Measurements from ENCODE around the gene PPP6C. TPM values are rescaled to one million over a fixed set of nuclear protein-coding genes. Genes with fewer than 3 reads are reported as not detected.
"Not testable (repeated sequence)": the region's sequence is repeated elsewhere in the genome, so short reads cannot be mapped to it uniquely, and the experiment has no call there.

Gene PPP6C
- total and polyA plus RNA-seq, 2 donors (not counting 1 experiment from before 2014, with no cell fraction given), result 12.1 to 38.6 TPM

DNA sequence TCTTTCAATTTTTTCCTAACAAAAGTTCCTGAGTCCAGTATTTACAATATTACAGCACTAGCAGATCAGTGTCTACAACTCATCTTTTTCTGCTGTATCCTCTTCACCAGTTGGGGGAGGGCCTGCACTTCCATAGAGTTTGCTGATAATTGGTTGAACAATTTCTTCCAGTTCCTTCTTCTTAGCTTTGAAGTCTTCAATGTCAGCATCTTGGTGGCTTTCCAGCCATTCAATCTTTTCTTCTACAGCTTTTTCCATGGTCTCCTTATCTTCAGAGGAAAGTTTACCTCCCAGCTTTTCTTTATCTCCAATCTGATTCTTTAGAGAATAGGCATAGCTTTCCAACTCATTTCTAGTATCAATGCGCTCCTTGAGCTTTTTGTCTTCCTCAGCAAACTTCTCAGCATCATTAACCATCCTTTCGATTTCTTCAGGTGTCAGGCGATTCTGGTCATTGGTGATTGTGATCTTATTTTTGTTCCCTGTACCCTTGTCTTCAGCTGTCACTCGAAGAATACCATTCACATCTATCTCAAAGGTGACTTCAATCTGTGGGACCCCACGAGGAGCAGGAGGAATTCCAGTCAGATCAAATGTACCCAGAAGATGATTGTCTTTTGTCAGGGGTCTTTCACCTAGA, 47.0 kb upstream of the PPP6C start:
- H3K4me3 Mint-ChIP-seq; H2AFZ ChIP-seq (ENCODE audit: insufficient read depth, low read depth, low read length, poor library complexity, severe bottlenecking); H3K27me3 ChIP-seq (replicated peaks in 1 of 4; ENCODE audit: control extremely low read depth in 1 of 4, control insufficient read depth in 3 of 4, insufficient read depth in 4 of 4, low read length in 3 of 4); H3K9ac ChIP-seq (ENCODE audit: low read length); H3K27me3 Mint-ChIP-seq; intact Hi-C loops (cut with micrococcal nuclease); H3K4me2 ChIP-seq (replicated peaks; ENCODE audit: low read depth, low read length, poor library complexity, severe bottlenecking); DNase-seq; H3K9me3 ChIP-seq (ENCODE audit: control extremely low read depth in 1 of 3, control insufficient read depth in 2 of 3, insufficient read depth in 1 of 3, low read length in 2 of 3); H3K9me3 Mint-ChIP-seq (ENCODE audit: insufficient read depth); ATAC-seq (ENCODE audit: low read depth); H3K4me3 ChIP-seq (ENCODE audit: control extremely low read depth in 1 of 5, extremely low read depth in 1 of 5, insufficient read depth in 1 of 5, low read depth in 2 of 5, low read length in 4 of 5): not testable (repeated sequence)
- Histone ChIP-seq H3K79me2 (ENCODE audit: control insufficient read depth, insufficient read depth, low read length) (peaks cover 57% of the 10 kb centered on the region), H4K20me1 (ENCODE audit: control insufficient read depth, insufficient read depth, low read length, poor library complexity, severe bottlenecking) (peaks cover 19% of the 10 kb centered on the region), H3K27ac (ENCODE audit: low read length in 2 of 2) (peak overlapping the region in 1 of 2 donors; percentile 40), H3K4me1 (ENCODE audit: control insufficient read depth in 2 of 2, insufficient read depth in 2 of 2, low read length in 2 of 2) (peaks cover 15 to 22% of the 10 kb centered on the region in 2 donors), H3K36me3 (replicated peaks in 1 of 2; ENCODE audit: control extremely low read depth in 1 of 2, control insufficient read depth in 1 of 2, extremely low read depth in 1 of 2, insufficient read depth in 2 of 2, low read length in 1 of 2) (peaks cover 11 to 61% of the 10 kb centered on the region in 2 experiments)
- ChIA-PET POLR2A (interaction anchor here (0.7 kb wide), 1 partner anchor 91 kb away, joined by 3 read pairs; no protein-coding TSS in a partner anchor), CTCF (interaction anchor here (0.7 kb wide), 1 partner anchor 7 kb away, joined by 4 read pairs; no protein-coding TSS in a partner anchor)
- Mint-ChIP-seq H3K27ac (peak overlapping the region; percentile 53), H3K4me1 (peaks cover 52% of the 10 kb centered on the region)
- no CpG with 5 or more reads among the region's 5 CpGs for WGBS (ENCODE audit: insufficient coverage)

DNA sequence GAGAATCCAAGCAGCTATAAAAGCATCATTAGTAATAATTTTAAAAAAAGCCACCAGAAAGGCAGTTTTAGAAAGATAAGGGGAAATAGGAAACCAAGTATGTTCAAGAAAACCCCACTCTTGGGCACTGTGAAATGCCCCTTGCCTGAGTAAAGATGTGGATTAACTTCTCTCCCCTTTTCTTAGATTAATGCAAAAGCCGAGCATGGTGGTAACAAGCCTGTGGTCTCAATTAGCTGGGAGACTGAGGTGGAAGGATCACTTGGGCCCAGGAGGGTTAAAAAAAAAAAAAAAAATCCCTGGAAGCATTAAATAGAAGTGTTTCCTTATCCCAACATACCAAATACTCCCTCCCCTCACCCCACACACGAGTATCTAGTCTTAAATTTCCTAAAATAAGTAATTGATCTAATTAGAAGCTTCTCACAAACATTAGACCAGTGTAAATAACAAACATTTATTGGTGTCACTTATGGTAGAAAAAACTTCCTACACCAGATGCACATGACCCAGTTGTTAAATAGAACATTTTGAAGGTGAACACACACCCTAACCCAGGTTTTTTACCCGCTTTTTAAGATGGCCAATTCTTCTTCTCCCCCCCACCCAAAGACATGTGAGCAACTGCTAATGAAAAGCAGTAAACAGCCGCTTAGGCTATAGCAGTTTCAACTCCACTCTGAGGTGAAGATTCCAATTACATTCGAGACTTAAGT, 46.4 kb upstream of the PPP6C start:
- no peak overlapping the region for H3K4me3 ChIP-seq (ENCODE audit: control extremely low read depth in 1 of 5, extremely low read depth in 1 of 5, insufficient read depth in 1 of 5, low read depth in 2 of 5, low read length in 4 of 5)
- Mint-ChIP-seq H3K9me3 (ENCODE audit: insufficient read depth) (no peaks in the 10 kb centered on the region), H3K27me3 (no peaks in the 10 kb centered on the region), H3K4me1 (peaks cover 49% of the 10 kb centered on the region), H3K4me3 (no peak overlapping the region), H3K27ac (no peak overlapping the region)
- peaks cover 11 to 64% of the 10 kb centered on the region in 2 experiments for H3K36me3 ChIP-seq (replicated peaks in 1 of 2; ENCODE audit: control extremely low read depth in 1 of 2, control insufficient read depth in 1 of 2, extremely low read depth in 1 of 2, insufficient read depth in 2 of 2, low read length in 1 of 2)
- CTCF ChIA-PET, result interaction anchor here (0.6 to 0.7 kb wide), 2 partner anchors 8 to 36 kb away, joined by 3 to 4 read pairs; no protein-coding TSS in a partner anchor
- H3K27me3 ChIP-seq (replicated peaks in 1 of 4; ENCODE audit: control extremely low read depth in 1 of 4, control insufficient read depth in 3 of 4, insufficient read depth in 4 of 4, low read length in 3 of 4), result no peaks in the 10 kb centered on the region
- WGBS (ENCODE audit: insufficient coverage), result 94% methylated on average over 2 of the region's 5 CpGs
- ATAC-seq (ENCODE audit: low read depth) (no peak), DNase-seq (no peak)
- H3K4me1 ChIP-seq (ENCODE audit: control insufficient read depth in 2 of 2, insufficient read depth in 2 of 2, low read length in 2 of 2), result peaks cover 15 to 21% of the 10 kb centered on the region in 2 donors
- no peak overlapping the region for H3K9ac ChIP-seq (ENCODE audit: low read length)
- H4K20me1 ChIP-seq (ENCODE audit: control insufficient read depth, insufficient read depth, low read length, poor library complexity, severe bottlenecking), result peaks cover 18% of the 10 kb centered on the region
- TF ChIP-seq EZH2 (IDR thresholded peaks at IDR 0.05; ENCODE audit: borderline replicate concordance, insufficient read depth, low read depth, low read length, poor library complexity, severe bottlenecking), result no peak
- TF ChIP-seq, protein P1, sequence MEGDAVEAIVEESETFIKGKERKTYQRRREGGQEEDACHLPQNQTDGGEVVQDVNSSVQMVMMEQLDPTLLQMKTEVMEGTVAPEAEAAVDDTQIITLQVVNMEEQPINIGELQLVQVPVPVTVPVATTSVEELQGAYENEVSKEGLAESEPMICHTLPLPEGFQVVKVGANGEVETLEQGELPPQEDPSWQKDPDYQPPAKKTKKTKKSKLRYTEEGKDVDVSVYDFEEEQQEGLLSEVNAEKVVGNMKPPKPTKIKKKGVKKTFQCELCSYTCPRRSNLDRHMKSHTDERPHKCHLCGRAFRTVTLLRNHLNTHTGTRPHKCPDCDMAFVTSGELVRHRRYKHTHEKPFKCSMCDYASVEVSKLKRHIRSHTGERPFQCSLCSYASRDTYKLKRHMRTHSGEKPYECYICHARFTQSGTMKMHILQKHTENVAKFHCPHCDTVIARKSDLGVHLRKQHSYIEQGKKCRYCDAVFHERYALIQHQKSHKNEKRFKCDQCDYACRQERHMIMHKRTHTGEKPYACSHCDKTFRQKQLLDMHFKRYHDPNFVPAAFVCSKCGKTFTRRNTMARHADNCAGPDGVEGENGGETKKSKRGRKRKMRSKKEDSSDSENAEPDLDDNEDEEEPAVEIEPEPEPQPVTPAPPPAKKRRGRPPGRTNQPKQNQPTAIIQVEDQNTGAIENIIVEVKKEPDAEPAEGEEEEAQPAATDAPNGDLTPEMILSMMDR (IDR thresholded peaks at IDR 0.05), result no peak
- H2AFZ ChIP-seq (ENCODE audit: insufficient read depth, low read depth, low read length, poor library complexity, severe bottlenecking), result no peak overlapping the region
- H3K27ac ChIP-seq (ENCODE audit: low read length in 2 of 2), result peak overlapping the region in 1 of 2 donors; percentile 40
- H3K9me3 ChIP-seq (ENCODE audit: control extremely low read depth in 1 of 3, control insufficient read depth in 2 of 3, insufficient read depth in 1 of 3, low read length in 2 of 3), result no peaks in the 10 kb centered on the region
- intact Hi-C loops (cut with micrococcal nuclease), result no loop called here
- H3K4me2 ChIP-seq (replicated peaks; ENCODE audit: low read depth, low read length, poor library complexity, severe bottlenecking), result no peak overlapping the region
- POLR2A ChIA-PET, result interaction anchor here (0.7 kb wide), 1 partner anchor 90 kb away, joined by 3 read pairs; no protein-coding TSS in a partner anchor
- H3K79me2 ChIP-seq (ENCODE audit: control insufficient read depth, insufficient read depth, low read length), result peaks cover 55% of the 10 kb centered on the region

DNA sequence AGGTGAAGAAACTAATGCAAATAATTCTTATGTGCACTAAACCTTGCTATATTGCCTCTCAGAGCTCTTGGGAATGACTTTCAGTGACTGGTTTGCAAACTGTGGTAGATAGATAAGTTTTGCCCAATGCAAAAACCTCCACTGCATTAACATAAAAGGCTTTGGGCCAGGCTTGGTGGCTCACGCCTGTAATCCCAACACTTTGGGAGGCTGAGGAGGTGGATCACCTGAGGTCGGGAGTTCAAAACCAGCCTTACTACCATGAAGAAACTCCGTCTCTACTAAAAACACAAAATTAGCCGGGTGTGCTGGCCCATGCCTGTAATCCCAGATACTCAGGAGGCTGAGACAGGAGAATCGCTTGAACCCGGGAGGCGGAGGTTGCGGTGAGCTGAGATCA, 44.5 kb upstream of the PPP6C start:
- H3K9me3 Mint-ChIP-seq (ENCODE audit: insufficient read depth); H3K27me3 ChIP-seq (replicated peaks in 1 of 4; ENCODE audit: control extremely low read depth in 1 of 4, control insufficient read depth in 3 of 4, insufficient read depth in 4 of 4, low read length in 3 of 4); H2AFZ ChIP-seq (ENCODE audit: insufficient read depth, low read depth, low read length, poor library complexity, severe bottlenecking); H3K9me3 ChIP-seq (ENCODE audit: control extremely low read depth in 1 of 3, control insufficient read depth in 2 of 3, insufficient read depth in 1 of 3, low read length in 2 of 3); H3K9ac ChIP-seq (ENCODE audit: low read length); DNase-seq; H3K27ac Mint-ChIP-seq; ATAC-seq (ENCODE audit: low read depth); intact Hi-C loops (cut with micrococcal nuclease); H3K4me3 ChIP-seq (ENCODE audit: control extremely low read depth in 1 of 5, extremely low read depth in 1 of 5, insufficient read depth in 1 of 5, low read depth in 2 of 5, low read length in 4 of 5); H4K20me1 ChIP-seq (ENCODE audit: control insufficient read depth, insufficient read depth, low read length, poor library complexity, severe bottlenecking); H3K4me2 ChIP-seq (replicated peaks; ENCODE audit: low read depth, low read length, poor library complexity, severe bottlenecking); H3K4me3 Mint-ChIP-seq; H3K27ac ChIP-seq (ENCODE audit: low read length in 2 of 2); H3K27me3 Mint-ChIP-seq: not testable (repeated sequence)
- Histone ChIP-seq H3K79me2 (ENCODE audit: control insufficient read depth, insufficient read depth, low read length) (peaks cover 37% of the 10 kb centered on the region), H3K36me3 (replicated peaks in 1 of 2; ENCODE audit: control extremely low read depth in 1 of 2, control insufficient read depth in 1 of 2, extremely low read depth in 1 of 2, insufficient read depth in 2 of 2, low read length in 1 of 2) (peaks cover 8 to 60% of the 10 kb centered on the region in 2 experiments), H3K4me1 (ENCODE audit: control insufficient read depth in 2 of 2, insufficient read depth in 2 of 2, low read length in 2 of 2) (peaks cover 12 to 15% of the 10 kb centered on the region in 2 donors)
- ChIA-PET POLR2A (interaction anchor here (0.5 kb wide), 1 partner anchor 70 kb away, joined by 6 read pairs; no protein-coding TSS in a partner anchor), CTCF (interaction anchor here (0.5 kb wide), 1 partner anchor 8 kb away, joined by 3 read pairs; no protein-coding TSS in a partner anchor)
- H3K4me1 Mint-ChIP-seq, result peaks cover 37% of the 10 kb centered on the region
- no CpG with 5 or more reads among the region's 8 CpGs for WGBS (ENCODE audit: insufficient coverage)
